Stimulated activated CD8-positive, alpha-beta memory T cell treated with anti-CD3 and anti-CD28 coated beads, Interleukin-7, amount 100 ng/mL, for 48 hours (primary cell): ENCODE data around the gene ODR4.
"Not testable (repeated sequence)": the region's sequence is repeated elsewhere in the genome, so short reads cannot be mapped to it uniquely, and the experiment has no call there.

ENCODE experiments used
- DNase-seq, 2 donors: peaks; one replicate each; pipeline ENCODE4 v3.0.0-alpha.2; 2020; ENCODE audit warnings: low read depth in 1 of 2; ENCODE audit errors: extremely low read depth in 1 of 2

The ODR4 gene

DNA sequence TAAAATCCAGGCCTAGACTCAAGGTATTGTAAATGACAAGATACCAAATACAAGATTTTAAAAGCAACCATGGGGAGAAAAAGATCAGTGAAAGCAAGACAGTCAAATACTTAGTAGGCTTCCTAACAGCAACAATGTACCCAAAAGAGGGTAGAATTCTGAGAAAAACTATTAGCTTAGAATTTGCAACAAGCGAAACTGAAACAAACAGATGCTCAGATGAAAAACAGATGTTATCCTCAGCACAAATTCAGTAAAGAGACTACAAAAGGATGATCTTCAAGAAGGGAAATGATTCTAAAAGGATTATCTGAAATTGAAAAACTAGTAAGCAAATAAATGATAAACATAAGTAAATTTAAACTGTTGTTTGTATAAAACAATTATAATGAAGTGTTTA lies 45.3 kb downstream of the ODR4 start:
- no peak for DNase-seq

DNA sequence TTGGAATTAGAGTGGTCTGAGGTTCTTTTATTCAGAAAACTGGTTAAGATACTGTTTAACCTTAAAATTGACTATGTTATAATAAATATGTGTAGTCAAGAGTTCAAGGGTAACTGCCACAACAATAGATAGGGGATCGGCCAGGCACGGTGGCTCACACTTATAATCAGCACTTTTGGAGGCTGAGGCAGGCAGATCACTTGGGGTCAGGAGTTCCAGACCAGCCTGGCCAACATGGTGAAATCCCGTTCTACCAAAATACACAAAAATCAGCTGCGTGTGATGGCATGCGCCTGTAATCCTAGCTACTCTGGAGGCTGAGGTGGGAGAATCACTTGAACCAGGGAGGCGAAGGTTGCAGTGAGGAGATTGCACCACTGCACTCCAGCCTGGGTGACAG lies 45.8 kb downstream of the ODR4 start:
- DNase-seq, result no peak

DNA sequence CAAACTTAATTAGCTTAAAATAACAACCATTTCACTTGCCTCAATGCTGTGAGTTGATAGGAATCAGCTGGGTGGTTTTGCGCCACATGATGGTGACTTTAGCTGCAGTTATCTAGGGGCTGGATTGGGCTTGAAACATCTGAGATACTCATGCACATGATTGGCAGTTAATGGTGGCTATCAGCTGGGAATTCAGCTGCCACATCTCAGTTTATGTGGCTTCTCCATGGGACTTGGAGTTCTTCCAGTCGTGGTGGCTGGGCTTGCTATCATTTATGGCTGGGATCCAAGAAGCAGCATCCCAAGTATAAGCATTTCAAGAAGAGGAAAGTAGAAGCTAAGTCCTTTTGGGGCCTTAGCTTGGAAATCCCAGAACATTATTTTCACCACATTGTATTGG lies 48.9 kb downstream of the ODR4 start:
- no peak for DNase-seq

DNA sequence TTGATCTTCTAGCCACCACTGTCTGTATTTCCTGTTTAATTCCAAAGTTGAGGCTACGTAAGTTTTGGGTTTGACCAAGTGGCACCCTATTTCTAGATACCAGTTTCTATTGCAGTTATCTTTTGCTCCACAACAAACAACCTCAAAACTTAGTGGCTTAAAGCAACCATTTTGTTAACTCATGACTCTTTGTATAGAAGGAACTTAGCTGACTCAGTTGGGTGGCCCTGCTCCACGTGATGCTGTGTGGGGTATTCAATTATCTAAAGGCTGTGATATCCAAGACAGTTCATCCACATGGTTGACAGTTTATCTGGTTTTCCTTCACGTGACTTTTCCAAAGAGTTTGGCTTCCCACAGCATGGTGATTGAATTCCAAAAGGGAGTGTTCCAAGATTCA lies 50.5 kb downstream of the ODR4 start:
- no peak for DNase-seq

DNA sequence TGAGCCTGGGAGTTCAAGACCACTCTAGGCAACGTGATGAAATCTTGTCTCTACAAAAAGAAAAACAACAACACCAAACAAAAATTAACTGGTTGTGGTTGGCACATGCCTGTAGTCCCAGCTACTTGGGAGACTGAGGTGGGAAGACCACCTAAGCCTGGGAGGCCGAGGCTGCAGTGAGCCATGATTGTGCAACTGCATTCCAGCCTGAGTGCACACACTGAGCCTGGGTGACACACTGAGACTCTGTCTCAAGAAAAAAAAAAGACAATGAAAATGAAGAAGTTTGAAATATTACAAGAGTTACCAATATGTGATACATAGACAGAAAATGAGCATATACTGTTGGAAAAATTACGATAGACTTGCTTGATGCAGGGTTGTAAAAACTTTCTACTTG lies 53.4 kb downstream of the ODR4 start:
- DNase-seq, result no peak

DNA sequence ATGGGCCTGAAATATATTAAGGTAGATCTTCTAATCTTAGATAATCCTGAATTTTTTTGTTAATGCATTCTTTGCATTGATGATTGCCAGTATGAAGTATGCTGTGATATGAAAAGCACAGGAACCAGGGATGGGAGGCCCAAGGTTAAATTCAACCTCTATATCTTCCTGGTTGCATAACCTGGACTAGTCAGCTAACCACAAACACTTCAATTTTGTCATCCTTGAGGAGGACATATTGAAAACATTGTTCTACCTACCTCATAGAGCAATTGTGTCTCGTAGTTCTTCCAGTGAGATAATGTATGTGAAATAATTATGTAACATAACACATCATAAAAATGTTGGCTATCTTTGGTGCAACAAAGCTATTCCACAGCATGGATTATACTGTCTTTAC lies 59.7 kb downstream of the ODR4 start:
- no peak for DNase-seq

DNA sequence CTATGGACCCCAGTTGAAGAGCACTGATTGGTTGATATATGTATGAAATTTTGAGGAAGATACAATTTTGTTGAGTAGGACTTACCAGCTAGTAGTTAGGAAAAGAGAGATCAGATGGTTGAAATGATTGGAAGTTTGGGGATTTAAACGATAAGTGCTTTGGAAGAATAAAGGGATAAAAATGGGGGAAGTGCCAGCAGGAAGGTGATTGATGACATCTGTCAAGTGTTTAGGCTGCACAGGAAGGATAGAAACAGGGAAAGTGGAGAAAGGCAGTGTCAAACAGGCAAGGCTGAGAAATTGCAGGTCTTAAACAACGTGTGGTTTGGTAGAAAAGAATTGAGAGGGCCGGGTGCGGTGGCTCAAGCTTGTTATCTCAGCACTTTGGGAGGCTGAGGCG lies 62.9 kb downstream of the ODR4 start:
- DNase-seq, result no peak

DNA sequence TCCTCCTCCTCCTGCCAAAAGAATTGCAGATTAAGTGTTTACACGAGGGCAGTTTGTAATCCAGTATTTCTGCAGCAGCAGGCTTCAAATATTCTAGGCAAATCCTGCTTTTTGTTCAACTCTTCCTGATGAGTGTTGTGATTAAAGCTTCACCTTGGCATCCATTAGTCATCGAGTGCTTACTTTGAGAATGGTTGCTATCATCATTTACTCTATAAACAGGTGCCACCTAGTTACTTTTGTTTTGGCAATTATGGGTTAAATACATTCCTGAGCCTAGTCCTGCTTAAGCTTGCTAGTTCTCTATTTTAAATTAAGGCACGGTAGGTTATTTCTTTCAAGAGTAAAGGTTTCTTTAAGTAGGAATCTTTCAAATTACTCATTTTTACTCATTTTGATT lies 64.9 kb downstream of the ODR4 start:
- no peak for DNase-seq

DNA sequence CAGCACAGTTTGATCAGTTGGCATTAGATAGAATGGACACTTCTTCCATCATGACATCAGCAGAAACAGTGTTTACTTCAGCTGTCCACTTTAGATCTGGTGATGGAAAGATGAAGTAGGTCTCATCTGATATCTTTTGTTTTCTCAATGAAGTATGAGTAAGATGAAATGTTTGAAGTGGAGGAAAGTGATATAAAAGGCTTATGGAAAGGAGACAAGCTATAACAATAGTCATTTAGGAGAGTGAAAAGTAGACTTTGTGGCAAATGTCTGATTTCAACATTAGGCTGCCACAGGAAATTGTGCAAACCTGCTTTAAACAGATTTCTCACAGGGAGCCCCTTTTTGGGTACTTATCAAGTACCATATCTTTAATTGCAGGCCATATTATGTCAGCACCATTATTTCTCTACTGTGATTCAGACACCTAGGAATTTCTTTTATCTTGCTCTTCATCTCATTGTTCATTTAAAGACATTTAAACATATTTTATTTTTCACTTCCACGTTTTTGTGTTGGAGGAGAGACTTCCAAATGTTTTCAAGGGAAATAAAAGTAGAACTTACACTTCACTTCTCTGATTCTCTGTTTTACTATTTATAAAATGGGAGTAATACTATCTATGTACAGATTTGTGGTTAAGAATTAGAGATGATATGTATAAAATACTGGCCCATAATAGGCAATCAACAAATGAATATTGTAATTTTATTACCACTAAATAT lies 67.2 kb downstream of the ODR4 start:
- DNase-seq, result no peak

DNA sequence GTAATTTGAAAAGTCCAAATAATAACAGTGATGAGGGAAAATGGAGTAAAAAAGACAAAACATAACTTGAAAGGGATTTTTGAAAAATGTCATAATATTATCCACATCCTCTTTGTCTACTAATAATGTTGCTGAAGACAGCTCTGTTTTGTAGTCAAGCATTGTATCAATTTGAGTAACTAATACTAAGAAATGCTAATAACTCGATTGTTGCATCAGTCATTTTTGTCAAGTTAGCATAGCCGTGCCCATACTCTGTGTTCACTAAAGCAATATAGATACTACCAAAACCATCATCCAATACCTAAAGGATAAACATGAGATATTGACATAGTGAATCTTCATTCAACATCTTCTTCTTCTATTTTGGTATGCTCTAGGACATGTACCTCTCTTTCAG lies 68.0 kb downstream of the ODR4 start:
- DNase-seq, result no peak

DNA sequence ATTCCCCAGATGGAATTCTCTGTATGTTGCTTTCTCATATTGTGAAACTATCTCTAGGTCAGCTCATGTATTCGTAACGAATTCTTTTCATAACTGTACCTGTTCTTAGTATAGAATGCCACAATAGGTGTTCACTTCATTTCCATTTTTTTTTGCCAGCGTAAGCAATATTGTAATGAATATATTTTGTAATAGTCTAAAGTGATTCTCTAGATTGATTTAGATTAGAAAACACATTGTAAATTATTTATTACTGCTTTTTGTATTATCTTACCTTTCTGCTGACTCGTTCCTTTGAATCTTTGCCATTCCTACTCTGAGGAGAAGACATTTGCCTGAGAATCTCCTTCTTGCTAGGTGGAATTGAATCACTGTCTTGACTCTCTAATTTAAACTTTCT lies 70.5 kb downstream of the ODR4 start:
- no peak for DNase-seq

DNA sequence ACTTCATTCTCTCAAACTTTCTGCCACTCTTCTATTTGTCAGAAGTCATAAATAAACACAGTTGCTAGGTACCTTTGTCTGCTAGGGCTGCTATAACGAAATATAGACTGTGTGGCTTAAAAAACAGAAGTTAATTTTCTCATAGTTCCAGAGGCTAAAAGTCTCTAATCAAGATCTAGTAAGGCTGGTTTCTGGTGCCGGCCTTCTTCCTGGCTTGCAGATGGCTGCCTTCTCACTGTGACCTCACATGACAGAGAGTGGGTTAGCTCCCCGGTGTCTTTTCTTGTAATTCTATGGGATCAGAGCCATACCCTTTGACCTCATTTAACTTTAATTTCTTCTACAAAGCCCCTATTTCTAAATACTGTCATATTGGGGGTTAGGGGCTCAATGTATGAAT lies 79.3 kb downstream of the ODR4 start:
- no peak for DNase-seq

DNA sequence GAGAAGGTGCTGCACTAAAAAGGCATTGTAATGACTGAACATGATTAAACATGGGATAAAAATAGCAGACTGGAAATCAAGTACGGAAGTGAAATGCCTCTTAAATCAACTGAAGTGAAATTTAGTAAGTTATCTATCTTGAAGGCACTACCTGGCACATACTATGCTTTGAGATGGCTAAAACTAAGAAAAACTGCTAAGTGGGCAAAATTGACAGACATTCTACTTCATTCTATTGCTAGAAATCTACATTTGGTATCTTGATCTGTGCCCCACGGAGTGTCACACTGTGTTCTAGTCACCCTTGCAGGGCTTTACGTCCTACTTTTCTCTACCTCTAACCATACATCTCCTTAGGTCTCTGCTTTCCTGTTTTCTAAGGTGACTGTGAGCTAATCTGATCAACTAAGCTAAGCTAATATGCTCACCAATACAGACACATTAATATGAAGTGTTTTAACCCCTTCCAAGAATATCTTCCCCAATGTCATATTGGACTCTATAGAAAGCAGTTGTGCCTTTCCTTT lies 81.2 kb downstream of the ODR4 start:
- DNase-seq, result no peak

DNA sequence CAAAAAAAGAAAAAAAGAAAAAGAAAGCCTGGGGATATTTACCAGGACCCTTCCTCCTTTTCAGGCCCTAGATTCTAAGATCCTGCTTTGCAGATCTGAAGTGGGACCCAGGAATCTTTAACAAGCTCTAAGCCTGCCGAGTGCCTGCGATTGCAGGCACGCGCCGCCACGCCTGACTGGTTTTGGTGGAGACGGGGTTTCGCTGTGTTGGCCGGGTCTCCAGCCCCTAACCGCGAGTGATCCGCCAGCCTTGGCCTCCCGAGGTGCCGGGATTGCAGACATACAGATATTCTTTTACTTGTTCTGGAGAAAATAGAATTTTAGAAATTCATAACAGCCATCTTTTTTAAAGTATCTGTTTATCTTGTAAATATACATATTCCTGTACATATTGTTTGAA lies 83.5 kb downstream of the ODR4 start:
- not testable (repeated sequence) for DNase-seq

DNA sequence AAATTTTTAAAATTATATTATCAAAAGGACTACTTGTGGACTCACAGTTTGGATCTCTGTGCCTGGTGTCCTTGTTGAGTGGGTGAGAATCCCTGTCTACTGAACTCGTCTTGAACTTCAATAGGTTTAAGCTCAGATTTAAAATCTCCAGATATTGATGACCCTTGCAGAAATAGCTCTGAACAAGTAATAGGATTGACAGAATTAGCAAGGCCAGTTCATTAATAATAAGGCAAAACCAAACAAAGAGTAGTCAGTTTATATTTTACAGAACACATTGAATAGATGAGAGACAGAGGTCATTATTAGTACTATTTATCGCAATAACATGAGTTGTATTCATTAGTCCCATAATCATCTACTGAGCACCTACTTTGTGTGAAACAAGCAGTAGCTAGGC lies 85.4 kb downstream of the ODR4 start, which contains the start of gene PDC:
Gene PDC (minus strand): TSS at position 101 of the 400 bp plus-strand sequence. CDS start 11,655 bp downstream, outside the sequence.
- no peak for DNase-seq

DNA sequence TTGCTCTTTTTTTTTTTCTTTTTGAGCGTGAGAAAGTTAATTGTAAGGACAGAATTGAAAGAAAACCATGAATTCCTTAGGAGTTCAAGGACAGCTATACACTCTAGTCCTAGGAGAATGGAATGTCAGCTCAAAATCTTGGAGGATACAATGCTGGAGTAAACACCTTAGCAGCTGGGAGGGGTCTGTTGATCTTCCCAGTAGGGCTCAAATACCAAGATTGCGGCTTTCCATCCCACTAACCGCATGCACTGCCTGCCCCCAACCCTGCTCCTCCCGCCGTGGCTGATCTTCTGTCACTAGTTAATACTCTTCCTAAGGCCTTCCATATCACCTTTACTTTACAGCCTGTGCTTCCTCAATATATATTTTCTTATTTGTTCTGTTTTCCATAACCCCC lies 87.9 kb downstream of the ODR4 start:
- no peak for DNase-seq

DNA sequence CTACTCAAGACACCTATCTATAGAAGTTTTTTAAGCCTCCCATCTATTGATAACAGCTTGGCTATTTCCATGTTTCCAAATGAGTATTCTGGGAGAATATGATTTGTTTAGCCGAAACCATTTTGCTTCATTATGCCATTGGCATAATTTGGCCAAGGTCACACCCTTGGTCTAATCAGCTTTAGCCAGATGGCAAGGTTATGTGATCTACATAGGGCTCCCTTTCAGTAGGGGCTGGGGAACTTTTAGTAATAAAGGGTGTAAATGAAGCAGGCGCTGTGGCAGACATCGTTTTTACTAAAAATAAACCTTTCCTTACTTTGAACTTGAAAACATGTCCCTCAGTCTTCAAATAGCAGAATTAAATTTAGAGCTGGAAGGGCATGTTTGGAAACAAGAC lies 88.3 kb downstream of the ODR4 start:
- DNase-seq, result no peak

DNA sequence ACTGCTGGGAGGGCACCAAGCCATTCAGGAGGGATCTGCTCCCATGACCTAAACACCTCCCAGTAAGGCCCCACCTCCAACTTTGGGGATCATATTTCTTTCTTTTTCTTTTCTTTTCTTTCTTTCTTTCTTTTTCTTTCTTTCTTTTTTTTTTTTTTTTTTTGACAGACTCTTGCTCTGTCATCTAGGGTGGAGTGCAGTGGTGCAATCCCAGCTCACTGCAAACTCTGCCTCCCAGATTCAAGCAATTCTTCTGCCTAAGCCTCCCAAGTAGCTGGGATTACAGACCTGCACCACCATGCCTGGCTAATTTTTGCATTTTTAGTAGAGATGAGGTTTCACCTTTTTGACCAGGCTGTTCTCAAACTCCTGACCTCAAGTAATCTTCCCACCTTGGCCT lies 89.9 kb downstream of the ODR4 start:
- not testable (repeated sequence) for DNase-seq

DNA sequence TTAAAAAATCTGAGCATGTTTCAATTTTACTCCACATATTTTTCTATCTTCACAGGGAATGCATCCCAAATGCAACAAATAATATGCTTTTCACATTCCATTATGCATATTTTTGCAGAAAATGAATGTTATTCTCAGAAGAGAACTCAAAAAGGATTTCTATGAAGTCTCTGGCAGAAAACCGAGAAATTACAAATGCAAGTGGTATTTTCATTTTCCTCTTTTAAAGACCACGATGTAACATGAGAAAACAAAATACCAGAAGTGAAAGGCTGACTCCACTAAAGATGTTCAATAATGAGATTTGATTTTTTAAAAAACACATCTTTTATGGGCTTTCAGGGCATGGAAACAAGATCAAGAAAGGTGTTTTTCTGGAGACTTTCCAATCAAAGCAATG lies 90.3 kb downstream of the ODR4 start:
- no peak for DNase-seq
